HG02840 (cell line): ENCODE data around the gene CDC42EP1.
"Not testable (repeated sequence)": the region's sequence is repeated elsewhere in the genome, so short reads cannot be mapped to it uniquely, and the experiment has no call there.

Experiments used
- ATAC-seq: cut with Tn5 transposase; IDR thresholded peaks from one replicate; pipeline ENCODE4 v1.9.1; 2021; ENCODE audit warnings: mild to moderate bottlenecking, moderate library complexity, moderate number of reproducible peaks; ENCODE audit not compliant: unreplicated experiment, low FRiP score

The CDC42EP1 gene

DNA sequence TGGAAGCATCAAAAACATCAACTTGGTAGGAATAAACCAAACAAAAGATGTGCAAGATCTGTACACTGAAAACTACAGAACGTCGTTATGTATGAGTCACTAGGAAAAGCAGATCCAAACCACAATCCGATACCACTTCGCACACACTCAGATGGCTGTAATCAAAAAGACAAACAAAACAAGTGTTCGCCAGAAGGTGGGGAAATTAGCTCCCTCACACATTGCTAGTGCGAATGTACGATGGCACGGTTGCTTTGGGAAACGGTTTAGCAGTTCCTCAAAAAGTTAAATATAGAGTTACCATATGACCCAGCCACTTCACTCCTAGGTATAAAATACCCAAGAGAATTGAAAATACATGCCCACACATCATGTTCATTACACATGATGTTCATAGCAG lies 26.3 kb upstream of the CDC42EP1 start:
- no peak for ATAC-seq

DNA sequence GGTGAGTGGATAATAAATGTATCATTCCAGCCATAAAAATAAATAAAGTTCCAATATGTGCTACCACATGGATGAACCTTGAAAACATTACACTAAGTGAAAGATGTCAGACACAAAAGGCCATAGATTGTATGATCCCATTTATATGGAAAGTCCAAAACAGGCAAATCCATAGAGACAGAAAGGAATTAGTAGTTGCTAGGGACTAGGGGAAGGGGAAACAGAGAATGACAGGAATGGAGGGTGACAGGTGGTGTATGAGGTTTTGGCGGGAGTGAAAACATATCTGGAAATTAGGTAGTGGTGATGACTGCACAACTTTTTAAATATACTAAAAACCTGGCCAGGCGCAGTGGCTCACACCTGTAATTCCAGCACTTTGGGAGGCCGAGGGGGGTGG lies 25.8 kb upstream of the CDC42EP1 start:
- no peak for ATAC-seq

DNA sequence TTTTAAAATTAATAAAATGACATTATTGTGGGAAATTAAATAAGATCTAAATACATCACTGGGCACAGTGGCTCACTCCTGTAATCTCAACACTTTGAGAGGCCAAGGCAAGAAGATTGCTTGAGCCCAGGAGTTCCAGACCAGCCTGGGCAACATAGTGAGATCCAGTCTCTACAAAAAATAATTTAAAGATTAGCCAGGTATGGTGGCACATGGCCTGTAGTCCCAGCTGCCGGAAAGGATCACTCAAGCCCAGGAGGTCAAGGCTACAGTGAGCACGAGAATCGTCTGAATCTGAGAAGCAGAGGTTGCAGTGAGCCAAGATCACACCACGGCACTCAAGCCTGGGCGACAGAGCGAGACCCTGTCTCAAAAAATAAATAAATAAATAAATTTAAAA lies 25.1 kb upstream of the CDC42EP1 start:
- ATAC-seq = no peak

DNA sequence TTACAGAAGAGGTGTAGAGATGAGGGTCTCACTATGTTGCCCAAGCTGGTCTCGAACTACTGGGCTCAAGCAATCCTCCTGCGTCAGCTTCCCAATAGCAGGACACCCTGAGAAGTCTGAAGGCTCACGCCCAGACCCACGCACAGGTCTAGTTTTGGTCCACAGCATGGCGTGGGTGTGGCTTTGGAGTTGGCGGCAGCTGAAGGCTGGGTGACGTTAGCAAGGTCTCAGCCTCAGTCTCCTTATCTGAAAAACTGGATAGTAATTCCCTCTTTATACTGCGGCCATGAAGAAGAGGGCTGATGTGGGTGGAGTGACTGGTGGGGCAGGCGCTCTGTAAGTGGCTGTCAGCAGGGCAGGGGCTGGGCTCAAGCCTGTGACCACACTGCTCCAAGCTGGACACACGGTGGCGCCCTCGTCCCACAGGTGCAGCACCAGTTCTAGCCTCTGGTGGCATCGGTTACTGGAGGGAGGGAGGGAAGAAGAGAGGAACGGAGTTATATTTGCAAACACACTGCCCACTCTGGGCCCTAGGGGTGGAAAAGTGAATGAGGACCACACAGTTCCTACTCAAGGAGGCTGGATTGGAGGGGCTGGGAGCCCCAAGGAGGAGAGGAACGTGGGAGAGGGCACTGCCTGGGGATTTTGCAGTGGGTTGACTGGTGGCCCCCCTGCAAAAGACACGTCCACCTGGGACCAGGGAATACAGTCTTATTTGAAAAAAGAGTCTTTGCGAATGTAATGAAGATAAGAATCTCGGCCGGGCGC lies 21.5 kb upstream of the CDC42EP1 start:
- ATAC-seq = peak; percentile 64

DNA sequence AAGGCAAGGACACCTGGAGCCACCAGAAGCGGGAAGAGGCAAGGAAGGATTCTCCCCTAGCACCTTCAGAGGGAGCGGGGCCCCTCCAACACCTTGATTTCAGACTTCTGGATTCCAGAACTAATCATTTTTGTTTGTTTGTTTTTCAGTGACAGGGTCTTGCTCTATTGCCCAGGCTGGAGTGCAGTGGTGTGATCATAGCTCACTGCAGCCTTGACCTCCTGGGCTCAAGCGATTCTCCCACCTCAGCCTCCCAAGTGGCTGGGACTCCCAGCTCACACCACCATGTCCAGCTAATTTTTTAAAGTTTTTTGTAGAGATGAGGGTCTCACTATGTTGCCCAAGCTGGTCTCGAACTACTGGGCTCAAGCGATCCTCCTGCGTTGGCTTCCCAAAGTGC lies 20.5 kb upstream of the CDC42EP1 start:
- not testable (repeated sequence) for ATAC-seq

DNA sequence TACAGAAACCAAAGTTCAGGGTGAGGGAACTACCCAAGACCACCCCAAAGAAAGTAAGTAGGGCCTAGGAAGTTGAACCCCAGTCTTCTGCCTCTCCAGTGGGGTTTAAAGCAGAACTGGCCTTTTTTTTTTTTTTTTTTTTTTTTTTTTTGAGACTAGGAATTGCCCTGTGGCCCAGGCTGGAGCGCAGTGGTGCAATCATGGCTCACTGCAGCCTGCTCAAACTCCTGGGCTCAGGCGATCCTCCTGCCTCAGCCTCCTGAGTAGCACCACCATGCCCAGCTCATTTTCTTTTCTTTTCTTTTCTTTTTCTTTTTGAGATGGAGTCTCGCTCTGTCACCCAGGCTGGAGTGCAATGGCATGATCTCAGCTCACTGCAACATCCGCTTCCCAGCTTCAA lies 17.9 kb upstream of the CDC42EP1 start:
- not testable (repeated sequence) for ATAC-seq

DNA sequence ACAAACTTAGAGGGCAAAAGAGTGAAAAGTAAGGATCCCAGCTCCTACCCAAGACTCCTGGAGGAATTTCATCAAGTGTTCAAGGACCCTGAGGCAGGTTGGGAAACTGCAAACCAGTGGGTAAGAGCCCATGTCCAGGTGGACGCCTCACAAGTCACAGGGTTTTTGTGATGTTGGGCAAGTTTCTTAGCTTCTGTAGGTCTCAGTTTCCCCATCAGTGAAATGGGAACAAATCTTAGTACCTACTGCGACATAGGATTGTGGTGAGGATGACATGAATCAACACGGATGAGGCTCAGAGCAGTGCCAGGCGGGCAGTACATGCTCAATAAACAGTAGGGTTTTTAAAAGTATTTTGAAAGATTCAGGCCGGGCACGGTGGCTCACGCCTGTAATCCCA lies 17.3 kb upstream of the CDC42EP1 start:
- ATAC-seq = no peak

DNA sequence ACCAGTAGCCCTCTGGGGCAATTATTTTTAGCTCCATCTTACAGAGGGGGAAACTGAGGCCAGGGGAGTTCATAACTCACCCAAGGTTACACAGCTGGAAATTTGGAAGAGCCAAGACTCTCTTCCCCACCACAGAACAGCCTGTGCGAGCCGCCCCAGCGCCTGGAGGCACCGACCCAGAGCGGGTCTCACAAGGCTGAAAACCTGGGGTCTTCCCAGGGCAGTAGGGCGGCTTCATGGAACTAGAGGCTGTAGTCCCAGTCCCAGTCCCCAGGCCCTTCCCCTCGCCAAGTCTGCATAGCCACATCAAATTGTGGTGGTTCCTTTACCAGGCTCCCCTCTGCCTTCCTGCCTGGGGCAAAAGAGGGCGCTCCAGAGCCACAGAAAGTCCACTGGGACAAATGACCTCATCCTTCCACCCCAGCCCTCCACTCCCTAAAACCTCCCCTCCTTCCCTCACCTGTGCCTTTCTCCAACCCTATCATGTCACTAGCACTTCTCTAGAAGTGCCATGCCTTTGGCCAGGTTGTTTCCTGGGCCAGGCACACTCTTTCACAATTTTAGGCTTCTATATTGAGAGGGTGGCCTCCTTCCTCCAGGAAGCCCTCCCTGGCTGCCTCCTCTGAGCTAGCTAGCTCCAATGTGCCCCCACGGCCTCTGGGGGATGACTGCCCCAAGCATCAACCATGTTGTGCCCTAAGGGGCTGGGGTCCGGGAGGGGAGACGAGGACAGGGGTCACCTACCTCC lies 15.2 kb upstream of the CDC42EP1 start:
- ATAC-seq = no peak

DNA sequence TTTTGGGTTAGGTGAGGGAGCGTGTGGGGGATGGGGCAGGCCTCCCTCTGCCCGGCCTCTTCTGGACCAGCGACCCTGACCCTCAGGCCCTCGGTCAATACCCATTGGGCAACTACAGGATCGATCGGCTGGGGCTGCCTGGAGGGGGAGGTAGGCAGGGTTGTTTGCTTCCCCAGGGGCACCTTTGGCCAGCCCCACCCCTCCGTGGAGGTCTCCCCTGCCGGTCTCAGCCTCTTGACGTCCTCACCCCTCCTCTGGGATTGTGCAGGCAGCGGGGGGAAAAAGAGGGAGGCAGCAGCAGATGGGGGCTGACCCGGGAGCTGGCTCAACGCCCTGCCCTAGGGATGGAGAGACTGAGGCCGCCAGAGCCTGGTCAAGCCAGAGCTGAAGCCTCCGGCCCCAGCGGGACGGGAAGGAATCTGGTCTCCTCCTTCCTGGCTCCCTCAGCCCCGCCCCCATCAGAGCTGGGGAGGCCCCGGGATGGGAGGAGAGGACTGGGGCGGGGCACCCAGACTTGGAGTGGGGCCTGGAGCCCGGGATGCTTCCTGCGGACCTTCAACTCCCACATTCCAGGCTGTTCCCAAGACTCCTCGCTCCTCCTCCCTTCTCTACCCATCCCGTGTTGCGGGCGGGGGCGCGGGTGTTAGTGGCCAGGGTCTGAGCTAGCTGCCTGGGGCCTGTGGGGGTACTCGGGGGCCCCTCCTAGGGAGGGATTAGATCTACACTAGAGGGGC lies 14.4 kb upstream of the CDC42EP1 start:
- no peak for ATAC-seq

DNA sequence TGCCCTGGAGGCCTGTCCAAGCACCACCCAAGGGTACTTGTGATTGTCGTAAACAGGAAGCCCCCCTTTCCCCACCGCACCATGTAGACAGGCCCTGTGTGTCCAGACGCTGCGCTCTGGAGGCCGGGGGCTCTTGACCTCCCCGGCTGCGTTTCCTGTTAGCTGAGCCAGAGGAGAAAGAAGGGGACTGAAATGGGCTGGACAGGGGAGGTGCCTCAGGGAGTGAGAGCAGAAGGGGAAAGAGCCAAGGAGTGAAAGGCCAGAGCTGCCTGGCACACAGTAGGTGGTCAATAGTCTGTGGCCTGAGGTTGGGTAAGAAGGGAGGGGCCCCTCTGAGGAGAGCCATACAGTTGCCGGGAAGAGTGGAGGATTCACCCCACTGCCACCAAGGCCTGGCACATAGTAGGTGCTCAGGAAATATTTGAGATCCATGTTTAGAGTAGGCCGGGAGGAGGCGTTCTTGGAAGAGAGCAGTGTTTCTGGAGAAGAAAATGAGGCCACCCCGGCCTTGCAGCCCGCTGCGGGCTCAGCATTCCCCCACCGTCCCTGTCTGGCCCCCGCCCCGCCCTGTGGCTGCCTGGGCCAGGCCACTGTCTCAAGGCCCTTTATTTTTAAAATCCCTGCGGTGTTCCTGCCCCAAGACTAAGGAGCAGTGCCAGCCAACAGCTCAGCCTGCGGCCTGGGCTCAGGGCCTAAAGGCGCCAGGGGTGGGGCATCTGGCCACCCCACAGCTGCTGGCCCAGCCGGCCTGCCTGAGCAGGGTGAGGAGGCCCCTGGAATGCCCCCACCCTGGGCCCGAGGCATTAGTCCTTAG lies 13.6 kb upstream of the CDC42EP1 start:
- no peak for ATAC-seq

DNA sequence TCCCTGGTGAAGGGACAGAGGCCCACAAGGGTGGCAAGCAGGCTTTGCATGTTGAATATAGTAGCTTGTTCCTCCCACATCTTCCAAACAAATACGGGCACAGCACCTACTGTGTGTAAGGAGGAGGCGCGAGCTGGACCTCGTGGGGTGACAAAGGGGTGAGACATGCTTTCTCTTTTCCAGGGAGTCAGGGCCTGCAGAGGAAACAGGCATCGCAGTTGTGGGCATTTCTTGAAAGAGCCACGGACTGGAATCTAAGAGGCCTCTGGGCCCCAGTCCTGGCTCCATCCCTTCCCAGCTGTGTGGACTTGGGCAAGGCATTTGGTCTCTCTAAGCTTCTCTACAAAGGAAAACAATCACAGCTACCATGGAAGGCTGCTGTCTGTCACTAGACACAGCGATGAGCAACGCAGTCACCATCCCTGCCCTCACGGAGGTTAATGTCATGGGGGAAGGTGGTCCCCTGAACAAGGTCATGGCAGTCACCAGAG lies 13.0 kb upstream of the CDC42EP1 start:
- ATAC-seq = no peak

DNA sequence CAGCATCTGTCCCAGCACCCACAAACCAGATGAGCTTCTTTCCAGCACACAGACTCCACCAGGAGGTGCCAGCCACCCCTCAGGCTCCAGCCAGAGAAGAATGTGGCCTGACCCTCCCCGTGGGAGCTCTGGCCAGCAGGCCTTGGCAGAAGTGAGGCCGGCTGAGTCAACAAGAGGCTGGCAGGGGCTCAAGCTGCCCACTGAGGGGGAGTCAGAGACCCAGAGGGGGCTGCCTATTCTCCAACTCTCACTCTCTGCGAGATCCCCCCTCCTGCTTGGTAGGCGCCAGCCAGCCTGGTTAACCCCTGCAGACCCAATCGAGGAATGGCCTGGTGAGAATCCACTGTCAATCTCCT lies 10.6 kb upstream of the CDC42EP1 start:
- no peak for ATAC-seq

DNA sequence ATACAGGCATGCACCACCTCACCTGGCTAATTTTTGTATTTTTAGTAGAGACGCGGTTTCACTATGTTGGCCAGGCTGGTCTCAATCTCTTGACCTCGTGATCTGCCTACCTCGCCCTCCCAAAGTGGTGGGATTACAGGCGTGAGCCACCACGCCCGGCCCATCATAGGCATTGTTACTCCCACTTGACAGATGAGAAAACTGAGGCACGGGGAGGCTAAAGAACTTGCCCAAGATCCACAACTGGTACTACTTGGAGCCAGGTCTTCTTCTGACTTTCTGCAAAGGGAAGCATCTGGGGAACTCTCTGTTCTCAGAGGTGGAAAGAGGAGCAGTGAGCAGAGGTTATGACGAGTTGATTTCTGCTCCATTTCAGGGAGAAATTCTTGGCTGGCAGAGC lies 9.4 kb upstream of the CDC42EP1 start:
- not testable (repeated sequence) for ATAC-seq

DNA sequence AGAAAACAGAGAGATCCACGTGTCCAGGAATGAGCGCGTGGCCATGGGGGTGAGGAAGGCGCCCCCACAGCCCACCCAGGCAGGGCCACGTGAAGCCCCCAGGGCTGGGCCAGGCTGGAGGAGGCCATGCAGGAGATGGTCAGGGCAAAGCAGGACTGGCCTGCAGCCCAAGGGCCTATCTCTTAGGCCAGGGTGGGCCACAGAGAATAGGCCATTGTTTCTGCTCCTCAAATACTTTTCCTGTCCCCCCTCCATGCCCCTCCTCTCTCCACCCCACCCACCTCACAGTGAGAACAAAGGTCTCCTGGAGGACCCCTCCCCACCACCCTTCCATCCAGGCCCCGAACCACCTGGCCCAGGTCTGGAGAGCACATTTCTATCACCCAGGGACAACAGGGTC lies 8.3 kb upstream of the CDC42EP1 start:
- no peak for ATAC-seq

DNA sequence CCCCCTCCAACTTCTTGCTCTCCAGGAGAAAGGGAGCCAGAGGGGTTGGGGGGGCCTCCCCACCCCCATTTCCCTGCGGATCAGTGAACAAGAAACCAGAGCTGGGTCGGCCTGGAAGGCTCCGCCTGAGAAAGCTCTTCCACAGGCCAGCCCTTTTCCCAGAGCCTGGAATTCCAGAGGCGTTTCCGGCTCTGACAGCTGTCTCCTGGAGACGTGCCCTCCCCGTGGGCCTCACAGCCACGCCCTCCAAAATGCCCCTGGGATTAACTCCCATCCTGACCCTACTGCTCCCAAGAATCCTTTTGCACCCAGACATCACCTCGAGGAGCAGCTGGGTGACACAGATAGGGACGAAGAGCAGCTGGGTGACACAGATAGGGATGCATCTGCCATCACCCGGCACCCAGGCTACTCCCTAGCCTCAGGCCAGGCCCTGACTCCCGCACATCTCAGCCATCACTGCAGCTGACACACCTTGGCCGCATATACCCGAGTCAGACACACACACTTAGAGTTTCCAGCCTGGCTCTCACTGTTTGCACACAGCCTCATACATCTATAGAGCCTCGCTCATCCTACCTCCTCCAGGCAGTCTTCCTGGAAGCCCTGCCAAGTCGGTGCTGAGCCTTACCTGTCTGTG lies 7.6 kb upstream of the CDC42EP1 start:
- no peak for ATAC-seq

DNA sequence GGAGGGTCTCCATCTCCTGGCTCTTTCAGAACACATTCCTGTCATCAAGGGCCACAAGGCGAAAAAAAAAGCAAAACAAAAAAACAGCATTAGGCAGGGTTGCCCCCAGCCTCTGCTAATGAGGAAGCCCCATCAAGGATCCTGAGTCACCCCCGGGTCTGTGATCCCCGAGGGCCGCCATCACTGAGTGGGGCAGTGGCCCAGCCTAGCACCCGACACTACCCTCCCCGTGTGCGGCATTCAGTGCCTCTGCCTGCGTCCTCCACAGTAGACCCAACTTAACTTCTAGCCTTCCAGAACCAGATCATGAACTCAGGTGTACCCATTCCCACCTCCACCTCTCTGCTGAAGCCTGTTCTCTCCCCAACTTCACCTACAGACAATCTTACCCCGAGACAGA lies 6.6 kb upstream of the CDC42EP1 start:
- ATAC-seq = no peak

DNA sequence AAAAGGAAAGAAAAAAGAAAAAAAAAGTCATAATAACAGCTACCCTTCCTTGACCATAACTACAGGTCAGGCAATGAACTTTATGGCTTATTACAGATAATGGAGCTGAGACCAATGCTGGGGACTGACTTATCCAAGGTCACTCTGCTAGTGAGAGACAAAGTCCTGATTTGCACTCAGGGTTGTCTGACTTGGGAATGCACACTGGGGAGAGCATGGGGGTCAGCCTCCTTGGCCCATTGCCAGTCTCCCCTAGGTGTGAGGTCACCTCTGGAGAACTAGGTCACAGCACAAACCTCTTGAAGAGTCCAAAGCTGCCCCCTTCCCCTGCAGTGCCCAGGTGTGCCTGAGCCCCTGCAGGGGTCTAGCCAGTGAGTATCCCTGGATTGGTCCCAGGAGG lies 5.3 kb upstream of the CDC42EP1 start:
- no peak for ATAC-seq

DNA sequence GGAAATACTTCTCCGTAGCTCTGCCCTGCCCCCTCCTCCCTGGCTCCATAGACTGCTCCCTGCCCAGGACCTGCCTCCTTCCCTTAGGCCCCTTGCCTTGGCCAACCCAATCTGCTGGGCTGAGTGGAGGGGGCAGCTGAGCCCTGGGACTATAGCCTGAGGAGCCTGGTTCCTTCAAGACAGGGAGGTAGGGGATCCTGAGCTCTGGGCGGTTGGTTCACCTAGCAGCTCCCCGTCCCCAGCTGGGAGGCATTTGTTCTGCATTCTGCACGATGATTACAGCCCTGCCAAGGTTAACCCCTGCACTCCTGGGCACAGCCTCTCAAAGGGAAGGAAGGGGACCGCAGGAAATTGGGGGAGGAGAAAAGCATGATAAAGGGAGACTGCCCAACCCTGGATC lies 3.6 kb upstream of the CDC42EP1 start:
- no peak for ATAC-seq

DNA sequence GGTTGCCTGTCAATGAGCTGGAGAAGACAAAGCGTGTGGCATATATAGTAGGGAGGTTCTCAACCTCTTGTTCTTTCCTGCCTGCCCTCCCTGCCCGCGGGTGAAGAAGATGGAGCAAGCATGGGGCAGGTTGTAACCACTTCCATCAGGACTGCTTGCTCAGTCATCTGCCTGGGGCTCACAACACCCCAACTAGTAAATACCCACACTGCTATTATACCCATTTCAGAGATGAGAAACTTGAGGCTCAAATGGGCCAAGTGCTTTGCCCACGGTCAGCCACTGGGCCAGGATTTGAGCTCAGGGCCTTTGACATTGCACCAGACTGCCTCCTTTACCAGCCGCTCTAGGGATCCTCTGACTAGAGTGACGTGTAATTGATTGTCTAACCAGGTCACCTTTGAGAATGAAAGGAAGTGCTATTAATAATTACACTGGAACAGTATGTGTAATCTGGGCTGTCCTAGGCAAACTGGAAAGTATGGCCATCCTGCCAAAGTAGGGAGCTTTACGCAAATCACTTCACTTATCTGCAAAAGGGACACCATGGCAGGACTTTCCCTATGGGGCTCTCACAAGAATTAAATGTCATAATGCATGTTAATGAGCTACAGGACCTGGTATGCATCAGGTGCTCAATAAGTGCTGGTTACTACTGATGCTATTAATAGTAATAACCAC lies 2.8 kb upstream of the CDC42EP1 start:
- no peak for ATAC-seq
